Esophagus squamous epithelium (tissue), 5 donors: ENCODE results near the gene RNF169. TPM values are rescaled to one million over a fixed set of nuclear protein-coding genes. Genes with fewer than 3 reads are reported as not detected.
A peak's percentile ranks its signal among the peaks of the same experiment; 100 is the strongest.

Source experiments
- DNase-seq: peaks from one replicate; lab custom pipeline; 2025; lab: John Stamatoyannopoulos, UW
- H3K27ac ChIP-seq, 4 donors: fragments of 200-600 bp; sonication (generic); one replicate each; pipeline ENCODE4 v1.5.1; 2016 to 2019; ENCODE audit warnings: mild to moderate bottlenecking in 1 of 4
- H3K27me3 ChIP-seq, 4 donors: fragments of 200-600 bp; sonication (generic); 1 replicate in 3 of 4; 2 replicates in 1 of 4; pipeline versions ENCODE4 v1.5.1 to v1.6.0; 2017 to 2021; ENCODE audit warnings: antibody characterized with exemption in 1 of 4
- H3K36me3 ChIP-seq, 3 donors: fragments of 200-600 bp; sonication (generic); one replicate each; pipeline ENCODE4 v1.5.1; 2016 to 2019
- H3K4me1 ChIP-seq, 3 donors: fragments of 200-600 bp; sonication (generic); one replicate each; pipeline ENCODE4 v1.5.1; 2017 to 2019
- H3K4me3 ChIP-seq, 4 donors: fragments of 200-600 bp; sonication (generic); 1 replicate in 3 of 4; 2 replicates in 1 of 4; pipeline ENCODE4 v1.5.1; 2016 to 2019; ENCODE audit warnings: mild to moderate bottlenecking in 2 of 4, moderate library complexity in 1 of 4
- H3K9me3 ChIP-seq, 3 donors: fragments of 200-600 bp; sonication (generic); one replicate each; pipeline ENCODE4 v1.5.1; 2016 to 2019
- CTCF ChIP-seq, 6 experiments: fragments of 450-650 bp in 4 of 6; fragments of 200-600 bp in 2 of 6; sonication (generic) in 2 of 6; IDR thresholded peaks; one replicate each; pipeline ENCODE4 v1.5.1; 2016 to 2019; ENCODE audit warnings: antibody characterized with exemption in 6 of 6, mild to moderate bottlenecking in 4 of 6, moderate library complexity in 4 of 6
- POLR2A ChIP-seq, 4 donors: fragments of 450-650 bp; IDR thresholded peaks; one replicate each; pipeline ENCODE4 v1.6.1; 2017; ENCODE audit warnings: antibody characterized with exemption in 4 of 4, mild to moderate bottlenecking in 4 of 4, moderate library complexity in 3 of 4
- WGBS, 2 donors: methylation state at CpG; one replicate each; pipeline ENCODE4 v1.1.5; 2018; 5-methylcytosine and 5-hydroxymethylcytosine counted together
- intact Hi-C: fragments of 100-400 bp; cut with DNase I; formaldehyde crosslinking; loops from one replicate; pipeline ENCODE4 v1.15.0; 2022
- total RNA-seq, 4 donors: library from RNA; depleted of rRNA; stranded (reverse); fragments of >200 nt; gene quantifications; one replicate each; pipeline ENCODE4 v1.1.0, GENCODE V29; 2016
- donor health status: DM: yes; HTN: yes; CAD: no.

The RNF169 gene
- total RNA-seq, 4 donors from 2014 or later = 18.0 to 23.3 (median 19.2) TPM

GRCh38 chr11:74846770-74847169 lies 98.1 kb downstream of the RNF169 start:
- intact Hi-C loops = no loop called here
- 50 to 63% methylated on average over 2 of the region's 2 CpGs for WGBS, 2 donors

GRCh38 chr11:74847395-74847794 lies 98.7 kb downstream of the RNF169 start:
- no peaks in the 10 kb centered on the region for H3K27me3 ChIP-seq
- H3K4me1 ChIP-seq = no peaks in the 10 kb centered on the region
- TF ChIP-seq POLR2A (IDR thresholded peaks at IDR 0.05) (no peak), CTCF (IDR thresholded peaks at IDR 0.05) (no peak)
- H3K36me3 ChIP-seq = peaks cover 6 to 94% (median 10%) of the 10 kb centered on the region in 3 donors
- no peak for DNase-seq
- H3K4me3 ChIP-seq = no peak overlapping the region
- no peaks in the 10 kb centered on the region for H3K9me3 ChIP-seq
- intact Hi-C loops = no loop called here
- H3K27ac ChIP-seq = no peak overlapping the region
- no CpG with 5 or more reads among the region's 1 CpG for whole genome bisulfite sequencing, 2 donors

More at GRCh38 chr11:74846770-74847169, 98.1 kb downstream of the RNF169 start:
- Histone ChIP-seq H3K4me1 (no peaks in the 10 kb centered on the region), H3K27ac (no peak overlapping the region), H3K27me3 (no peaks in the 10 kb centered on the region), H3K4me3 (no peak overlapping the region), H3K9me3 (no peaks in the 10 kb centered on the region), H3K36me3 (peaks cover 6 to 94% (median 10%) of the 10 kb centered on the region in 3 donors)
- TF ChIP-seq CTCF (IDR thresholded peaks at IDR 0.05) = peak in 1 of 6 experiments; percentile 11
- TF ChIP-seq POLR2A (IDR thresholded peaks at IDR 0.05) = no peak
- no peak for DNase-seq

GRCh38 chr11:74847895-74848294 lies 99.2 kb downstream of the RNF169 start:
- no peaks in the 10 kb centered on the region for H3K4me1 ChIP-seq
- DNase-seq = no peak
- no peaks in the 10 kb centered on the region for H3K9me3 ChIP-seq
- no peak overlapping the region for H3K4me3 ChIP-seq
- H3K36me3 ChIP-seq = peaks cover 5 to 94% (median 10%) of the 10 kb centered on the region in 3 donors
- intact Hi-C loops = no loop called here
- 89 to 100% methylated on average over 1 to 5 of the region's 6 CpGs for WGBS, 2 donors
- H3K27ac ChIP-seq = no peak overlapping the region
- no peaks in the 10 kb centered on the region for H3K27me3 ChIP-seq
- TF ChIP-seq POLR2A (IDR thresholded peaks at IDR 0.05) = no peak
- no peak for TF ChIP-seq CTCF (IDR thresholded peaks at IDR 0.05)

GRCh38 chr11:74849525-74850391 lies 101.1 kb downstream of the RNF169 start:
- peaks cover 0 to 93% (median 0%) of the 10 kb centered on the region in 3 donors for H3K36me3 ChIP-seq
- TF ChIP-seq CTCF (IDR thresholded peaks at IDR 0.05) = no peak
- TF ChIP-seq POLR2A (IDR thresholded peaks at IDR 0.05) = no peak
- H3K9me3 ChIP-seq = no peaks in the 10 kb centered on the region
- WGBS, 2 donors = 49 to 61% methylated on average over 5 to 6 of the region's 7 CpGs
- no peak for DNase-seq
- H3K4me1 ChIP-seq = no peaks in the 10 kb centered on the region
- intact Hi-C loops = no loop called here
- no peak overlapping the region for H3K27ac ChIP-seq
- no peak overlapping the region for H3K4me3 ChIP-seq
- H3K27me3 ChIP-seq = no peaks in the 10 kb centered on the region

DNA sequence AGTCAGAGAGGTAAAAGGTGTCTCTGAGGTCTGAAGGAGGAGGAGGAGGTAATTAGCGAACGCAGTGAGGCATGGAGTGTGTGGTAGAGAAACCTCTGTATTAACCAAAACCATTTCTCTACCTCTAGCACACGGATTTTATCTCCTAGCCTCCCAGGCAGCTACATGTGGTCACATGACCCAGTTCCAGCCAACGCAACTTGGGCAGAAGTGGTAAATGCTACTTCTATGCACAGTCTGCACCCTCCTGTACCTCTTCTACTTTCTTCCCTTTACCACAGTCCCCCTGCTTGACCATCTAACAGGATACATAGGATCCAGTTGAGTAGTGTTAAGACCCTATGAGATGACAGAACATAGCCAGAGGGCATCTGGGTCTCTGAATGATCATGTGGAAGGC lies 104.6 kb downstream of the RNF169 start:
- H3K9me3 ChIP-seq = no peaks in the 10 kb centered on the region
- DNase-seq = no peak
- intact Hi-C loops = no loop called here
- WGBS, 2 donors = 91 to 94% methylated on average over 4 of the region's 4 CpGs
- TF ChIP-seq CTCF (IDR thresholded peaks at IDR 0.05) (no peak), POLR2A (IDR thresholded peaks at IDR 0.05) (no peak)
- H3K27ac ChIP-seq = no peak overlapping the region
- H3K4me1 ChIP-seq = no peaks in the 10 kb centered on the region
- H3K36me3 ChIP-seq = peaks cover 0 to 95% (median 0%) of the 10 kb centered on the region in 3 donors
- H3K4me3 ChIP-seq = no peak overlapping the region
- H3K27me3 ChIP-seq = no peaks in the 10 kb centered on the region
